NCI-H2171 (cell line): ENCODE data around the gene OR2V1.
A peak's percentile ranks its signal among the peaks of the same experiment; 100 is the strongest.
"Not testable (repeated sequence)": the region's sequence is repeated elsewhere in the genome, so short reads cannot be mapped to it uniquely, and the experiment has no call there.

Source experiments
- DNase-seq: peaks from one replicate; lab custom pipeline; 2025; lab: John Stamatoyannopoulos, UW

The OR2V1 gene

GRCh38 chr5:181130832-181131496 is at the start of gene OR2V1:
Gene OR2V1, minus strand, starts transcription at chr5:181131169. Its CDS starts 5,865 bp downstream, at chr5:181125304.
- no peak for DNase-seq

- not testable (repeated sequence) for DNase-seq
Observed at GRCh38 chr5:181177559-181177958, 46.6 kb upstream of the OR2V1 start.

DNA sequence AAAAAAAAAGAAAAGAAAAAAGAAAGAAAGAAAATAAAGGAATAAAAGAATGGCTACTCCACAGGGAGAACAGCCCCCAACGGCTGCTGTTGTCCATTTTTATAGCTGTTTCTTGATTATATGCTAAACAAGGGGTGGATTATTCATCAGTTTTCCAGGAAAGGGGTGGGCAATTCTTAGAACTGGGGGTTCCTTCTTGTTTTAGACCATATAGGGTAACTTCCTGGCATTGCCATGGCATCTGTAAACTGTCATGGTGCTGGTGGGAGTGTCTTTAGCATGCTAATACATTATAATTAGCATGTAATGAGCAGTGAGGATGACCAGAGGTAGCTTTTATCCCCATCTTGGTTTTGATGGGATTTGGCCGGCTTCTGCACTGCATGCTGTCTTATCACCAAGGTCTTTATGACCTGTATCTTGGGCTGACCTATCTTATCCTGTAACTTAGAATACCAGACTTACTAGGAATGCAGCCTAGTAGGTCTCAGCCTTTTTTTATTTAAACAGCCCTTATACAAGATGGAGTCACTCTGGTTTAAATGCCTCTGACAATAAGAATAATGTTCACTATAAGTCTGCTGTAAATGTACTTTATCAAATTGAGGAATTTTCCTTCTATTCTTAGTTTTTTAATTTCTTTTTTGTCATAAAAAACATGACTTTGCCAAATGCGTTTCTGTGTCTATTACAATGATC is 45.4 kb upstream of the OR2V1 start:
- no peak for DNase-seq

- no peak for DNase-seq
Observed at GRCh38 chr5:181173420-181174342, 42.7 kb upstream of the OR2V1 start.

DNA sequence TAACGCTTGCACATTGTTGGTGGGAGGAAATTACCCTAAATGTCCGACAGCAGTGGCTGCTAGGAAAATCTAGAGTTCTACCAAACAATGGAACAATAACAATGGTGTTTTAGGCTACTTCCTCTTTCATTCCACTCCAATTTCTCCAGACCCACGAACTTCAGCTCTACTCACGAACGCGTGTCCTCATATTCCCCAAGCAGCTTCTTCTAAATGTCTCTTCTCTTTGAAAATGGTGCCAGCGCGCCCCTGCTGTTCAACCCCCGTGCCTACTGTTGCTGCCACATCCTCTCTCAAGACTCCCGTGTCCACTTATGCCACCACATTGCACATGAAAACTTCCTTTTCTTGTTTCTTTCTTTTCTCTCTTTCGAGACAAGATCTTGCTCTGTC is 42.1 kb upstream of the OR2V1 start:
- no peak for DNase-seq

- DNase-seq, result no peak
Observed at GRCh38 chr5:181171782-181172181, 40.8 kb upstream of the OR2V1 start.

- no peak for DNase-seq
Observed at GRCh38 chr5:181170996-181171395, 40.0 kb upstream of the OR2V1 start.

- no peak for DNase-seq
Observed at GRCh38 chr5:181170237-181170825, 39.4 kb upstream of the OR2V1 start.

- DNase-seq, result not testable (repeated sequence)
Observed at GRCh38 chr5:181169459-181170236, 38.7 kb upstream of the OR2V1 start.

- no peak for DNase-seq
Observed at GRCh38 chr5:181168595-181169118, 37.7 kb upstream of the OR2V1 start.

GRCh38 chr5:181167814-181168488 is 37.0 kb upstream of the OR2V1 start:
- DNase-seq, result no peak

DNA sequence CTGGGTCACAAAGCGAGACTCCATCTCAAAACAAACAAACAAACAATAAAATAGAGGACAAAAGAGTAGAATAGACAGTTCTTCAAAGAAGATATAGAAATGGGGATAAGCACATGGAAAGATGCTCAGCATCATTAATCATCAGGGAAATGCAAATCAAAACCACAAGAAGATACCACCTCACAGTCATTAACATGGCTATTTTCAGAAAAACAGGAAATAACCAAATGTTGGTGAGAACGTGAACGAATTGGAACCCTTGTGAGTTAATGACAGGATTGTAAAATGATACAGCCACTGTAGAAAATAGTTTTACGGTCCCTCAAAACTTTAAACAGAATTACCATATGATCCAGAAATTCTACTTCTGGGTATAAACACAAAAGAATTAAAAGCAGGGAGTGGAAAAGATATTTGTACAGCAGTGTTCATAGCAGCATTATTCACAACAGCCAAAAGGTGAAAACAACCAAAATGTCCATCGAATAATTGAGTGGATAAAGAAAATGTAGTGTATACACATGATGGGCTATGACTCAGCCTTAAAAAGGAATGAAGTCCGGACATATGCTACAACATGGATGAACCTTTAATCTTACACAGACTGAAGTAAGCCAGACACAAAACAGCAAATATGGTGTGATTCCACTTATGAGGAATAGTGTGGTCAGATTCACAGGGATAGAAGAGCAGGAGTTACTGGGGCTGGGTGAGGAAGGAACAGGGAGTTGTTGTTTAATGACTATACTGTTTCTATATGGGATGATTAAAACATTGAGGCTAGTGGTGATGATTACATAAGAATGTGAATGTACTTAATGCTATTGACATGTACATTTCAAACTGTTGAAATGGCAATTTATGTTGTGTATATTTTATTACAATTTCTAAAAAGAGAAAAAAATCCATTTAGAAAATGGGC is 36.1 kb upstream of the OR2V1 start:
- DNase-seq, result no peak

- DNase-seq, result no peak
Observed at GRCh38 chr5:181164076-181164952, 33.3 kb upstream of the OR2V1 start.

DNA sequence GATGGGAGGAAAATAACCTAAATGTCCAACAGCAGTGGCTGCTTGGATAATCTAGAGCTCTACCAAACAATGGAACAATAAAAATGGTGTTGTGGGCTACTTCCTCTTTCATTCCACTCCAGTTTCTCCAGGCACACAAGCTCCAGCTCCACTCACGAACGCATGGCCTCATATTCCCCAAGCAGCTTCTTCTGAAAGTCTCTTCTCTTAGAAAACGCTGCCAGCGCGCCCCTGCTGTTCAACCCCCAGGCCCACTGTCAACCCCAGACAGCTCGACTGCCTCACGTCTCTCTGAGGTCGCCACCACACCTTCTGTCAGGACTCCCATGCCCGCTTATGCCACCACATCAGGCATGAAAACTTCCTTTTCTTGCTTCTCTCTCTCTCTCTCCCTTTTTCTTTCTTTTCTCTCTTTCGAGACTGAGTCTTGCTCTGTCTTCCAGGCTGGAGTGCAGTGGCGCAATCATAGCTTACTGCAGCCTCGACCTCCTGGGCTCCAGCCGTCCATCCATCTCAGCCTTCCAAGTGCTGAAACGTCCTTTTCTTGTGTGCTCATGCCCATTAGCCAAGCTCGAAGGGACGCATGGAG is 32.6 kb upstream of the OR2V1 start:
- no peak for DNase-seq

DNA sequence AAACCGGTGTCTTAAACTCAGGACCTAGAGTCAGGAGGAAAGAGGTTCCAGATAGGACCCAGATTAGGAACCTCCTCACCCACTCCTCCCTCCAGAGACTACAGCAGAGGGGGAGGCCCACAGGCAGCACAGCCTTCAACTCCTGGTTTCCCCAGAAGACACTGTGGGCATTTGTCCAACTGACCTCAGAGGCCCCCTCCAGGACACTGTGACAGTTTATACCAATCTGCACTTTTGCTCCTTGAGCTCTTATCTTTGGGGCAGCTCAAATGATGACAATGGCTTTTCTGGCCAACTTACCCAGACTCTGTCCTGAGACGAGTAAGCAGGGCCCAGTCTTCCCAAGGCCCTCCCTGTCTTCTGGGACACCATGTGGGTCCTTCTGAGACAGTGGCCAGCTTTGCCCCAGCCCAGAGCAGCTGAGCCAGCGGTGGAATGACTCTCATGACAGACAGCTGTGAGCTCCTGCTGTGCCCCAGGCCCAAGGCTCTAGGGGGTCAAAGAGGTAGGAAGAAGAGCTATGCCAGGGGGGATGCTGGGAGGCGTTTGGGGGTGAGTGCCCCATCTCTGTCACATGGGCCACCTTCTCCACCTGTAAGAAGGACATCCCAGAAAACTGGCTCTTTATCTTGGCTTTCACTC is 30.7 kb upstream of the OR2V1 start:
- no peak for DNase-seq

DNA sequence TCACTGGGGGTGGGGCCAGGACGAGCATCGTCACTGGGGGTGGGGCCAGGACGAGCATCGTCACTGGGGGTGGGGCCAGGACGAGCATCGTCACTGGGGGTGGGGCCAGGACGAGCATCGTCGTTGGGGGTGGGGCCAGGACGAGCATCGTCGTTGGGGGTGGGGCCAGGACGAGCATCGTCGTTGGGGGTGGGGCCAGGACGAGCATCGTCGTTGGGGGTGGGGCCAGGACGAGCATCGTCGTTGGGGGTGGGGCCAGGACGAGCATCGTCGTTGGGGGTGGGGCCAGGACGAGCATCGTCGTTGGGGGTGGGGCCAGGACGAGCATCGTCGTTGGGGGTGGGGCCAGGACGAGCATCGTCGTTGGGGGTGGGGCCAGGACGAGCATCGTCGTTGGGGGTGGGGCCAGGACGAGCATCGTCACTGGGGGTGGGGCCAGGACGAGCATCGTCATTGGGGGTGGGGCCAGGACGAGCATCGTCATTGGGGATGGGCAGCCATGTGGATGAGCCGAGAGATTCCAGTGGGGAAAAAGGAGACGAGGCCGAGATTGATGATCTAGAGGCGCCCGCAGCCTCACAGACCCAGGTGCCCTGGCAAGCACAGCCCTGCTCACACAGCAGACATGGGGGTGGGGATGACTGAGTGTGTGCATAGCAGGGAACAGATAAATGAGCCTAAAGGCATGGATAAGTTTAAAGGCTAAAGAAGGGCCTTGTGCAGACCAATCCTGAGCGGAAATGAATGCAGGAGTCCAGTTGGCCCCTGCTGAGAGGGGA is 30.0 kb upstream of the OR2V1 start:
- DNase-seq, result peak; percentile 25
